SK-N-SH (cell line): ENCODE measurements around the gene GLIS2. TPM values are rescaled to one million over a fixed set of nuclear protein-coding genes. Genes with fewer than 3 reads are reported as not detected.

Experiments used
- CTCF ChIA-PET: fragments of 300-600, 350-600 bp; formaldehyde crosslinking; extraction: SDS; loops from one replicate; lab custom pipeline; 2021; lab: Yijun Ruan, JAX
- POLR2A ChIA-PET: fragments of 350-600 bp; sonication (Branson Sonifier 250); formaldehyde crosslinking; extraction: SDS; loops from one replicate; lab custom pipeline; 2020; ENCODE audit warnings: antibody characterized with exemption, inconsistent platforms; lab: Yijun Ruan, JAX
- DNase-seq: peaks from one replicate; pipeline ENCODE4 v3.0.0; 2012
- H2AFZ ChIP-seq: fragments of 200-600 bp; sonication (generic); 2 replicates; pipeline ENCODE4 v1.8.1; 2016; ENCODE audit warnings: antibody characterized with exemption, mild to moderate bottlenecking, low read depth
- H3F3A ChIP-seq: fragments of 200-600 bp; sonication (generic); replicated peaks from 2 replicates; pipeline ENCODE3; 2016; ENCODE audit warnings: antibody characterized with exemption, mild to moderate bottlenecking; ENCODE audit not compliant: insufficient read depth
- H3K27ac ChIP-seq, 2 experiments: fragments of 200-500 bp in 1 of 2; fragments of 200-600 bp in 1 of 2; sonication (Bioruptor generic) in 1 of 2; sonication (generic), shearing (Covaris generic) in 1 of 2; 2 replicates each; pipeline versions ENCODE4 v1.5.1 to v1.6.1; 2014 to 2016; ENCODE audit warnings: low read depth in 2 of 2, inconsistent platforms in 1 of 2, low read length in 1 of 2, mild to moderate bottlenecking in 1 of 2, mixed read lengths in 1 of 2
- H3K27me3 ChIP-seq: fragments of 200-600 bp; sonication (generic), shearing (Covaris generic); 2 replicates; pipeline ENCODE4 v1.6.1; 2016; ENCODE audit warnings: mixed run types; ENCODE audit not compliant: insufficient read depth
- H3K36me3 ChIP-seq, 2 experiments: fragments of 200-500 bp in 1 of 2; fragments of 200-600 bp in 1 of 2; sonication (Bioruptor generic) in 1 of 2; sonication (generic) in 1 of 2; replicated peaks in 1 of 2; 2 replicates each; pipeline versions ENCODE3 to v1.5.1; 2014 to 2016; ENCODE audit warnings: low read length in 1 of 2, mild to moderate bottlenecking in 1 of 2; ENCODE audit not compliant: insufficient read depth in 2 of 2, control insufficient read depth in 1 of 2
- H3K4me1 ChIP-seq, 2 experiments: fragments of 200-500 bp in 1 of 2; fragments of 200-600 bp in 1 of 2; sonication (Bioruptor generic) in 1 of 2; sonication (generic), shearing (Covaris generic) in 1 of 2; 2 replicates each; pipeline versions ENCODE4 v1.5.1 to v1.6.1; 2014 to 2016; ENCODE audit warnings: low read depth in 1 of 2, low read length in 1 of 2, mixed run types in 1 of 2; ENCODE audit not compliant: insufficient read depth in 2 of 2, control insufficient read depth in 1 of 2
- H3K4me2 ChIP-seq: fragments of 200-600 bp; sonication (generic), shearing (Covaris generic); 2 replicates; pipeline ENCODE4 v1.6.1; 2017; ENCODE audit warnings: mixed run types
- H3K4me3 ChIP-seq, 2 experiments: fragments of 200-500 bp in 1 of 2; fragments of 200-600 bp in 1 of 2; sonication (Bioruptor generic) in 1 of 2; sonication (generic), shearing (Covaris generic) in 1 of 2; 2 replicates each; pipeline versions ENCODE4 v1.5.1 to v1.8.1; 2014 to 2016; ENCODE audit warnings: low read depth in 2 of 2, inconsistent platforms in 1 of 2, low read length in 1 of 2, mild to moderate bottlenecking in 1 of 2, mixed read lengths in 1 of 2, moderate library complexity in 1 of 2
- H3K79me2 ChIP-seq: fragments of 200-600 bp; sonication (generic); 2 replicates; pipeline ENCODE4 v1.8.1; 2017; ENCODE audit warnings: mild to moderate bottlenecking; ENCODE audit not compliant: insufficient read depth
- H3K9ac ChIP-seq: fragments of 200-600 bp; sonication (generic); 2 replicates; pipeline ENCODE4 v1.6.1; 2017; ENCODE audit warnings: mixed run types
- H3K9me2 ChIP-seq: fragments of 200-600 bp; sonication (generic); 2 replicates; pipeline ENCODE4 v1.6.1; 2017; ENCODE audit warnings: mixed run types
- H3K9me3 ChIP-seq: fragments of 200-600 bp; sonication (generic); 2 replicates; pipeline ENCODE4 v1.6.1; 2017; ENCODE audit warnings: mixed run types, mild to moderate bottlenecking, moderate library complexity
- H4K20me1 ChIP-seq: fragments of 200-600 bp; sonication (generic); 2 replicates; pipeline ENCODE4 v1.6.1; 2017; ENCODE audit warnings: mild to moderate bottlenecking, mixed run types; ENCODE audit not compliant: insufficient read depth
- CHD2 ChIP-seq: fragments of 150-350 bp; IDR thresholded peaks from 2 replicates; pipeline ENCODE4 v1.6.1; 2018; ENCODE audit warnings: low read length; ENCODE audit not compliant: partially characterized antibody
- FOSL2 ChIP-seq: IDR thresholded peaks from 2 replicates; pipeline ENCODE4 v1.4.0; 2012; ENCODE audit warnings: low read depth, mild to moderate bottlenecking, moderate library complexity, borderline replicate concordance
- FOXJ3 ChIP-seq: sonication (generic); formaldehyde crosslinking; IDR thresholded peaks from 2 replicates; pipeline ENCODE4 v1.5.1; 2020; ENCODE audit warnings: mild to moderate bottlenecking, missing genetic modification reagents
- JUND ChIP-seq: IDR thresholded peaks from 2 replicates; pipeline ENCODE4 v1.4.0; 2012
- RCOR1 ChIP-seq: fragments of 150-350 bp; IDR thresholded peaks from 2 replicates; pipeline ENCODE4 v1.6.1; 2017; ENCODE audit warnings: antibody characterized with exemption, low read length
- REST ChIP-seq: IDR thresholded peaks from 2 replicates; pipeline ENCODE4 v1.6.1; 2012; ENCODE audit warnings: mild to moderate bottlenecking, low read depth, low read length, moderate library complexity
- RXRA ChIP-seq: IDR thresholded peaks from 2 replicates; pipeline ENCODE4 v1.4.0; 2012; ENCODE audit warnings: low read depth, mild to moderate bottlenecking, borderline replicate concordance
- TAF1 ChIP-seq: IDR thresholded peaks from 2 replicates; pipeline ENCODE4 v1.6.1; 2012; ENCODE audit warnings: low read depth, mild to moderate bottlenecking, low read length, moderate library complexity, borderline replicate concordance
- TEAD4 ChIP-seq: IDR thresholded peaks from 2 replicates; pipeline ENCODE4 v1.4.0; 2012; ENCODE audit warnings: mild to moderate bottlenecking, borderline replicate concordance; ENCODE audit not compliant: insufficient read depth
- USF1 ChIP-seq: IDR thresholded peaks from 2 replicates; pipeline ENCODE4 v1.4.0; 2012; ENCODE audit warnings: low read depth, borderline replicate concordance
- WGBS: methylation state at CpG from one replicate; pipeline ENCODE4 v1.1.6; 2017; ENCODE audit warnings: low lambda C conversion rate; 5-methylcytosine and 5-hydroxymethylcytosine counted together
- polyA plus RNA-seq, 3 experiments: library from polyadenylated mRNA; depleted of rRNA; stranded (reverse); fragments of >200 nt; gene quantifications; 2 replicates each; pipeline ENCODE4 v1.2.3, GENCODE V29; 2012
- TF ChIP-seq, protein P1 (sequence below): IDR thresholded peaks from 2 replicates; pipeline ENCODE4 v1.4.0; 2012; ENCODE audit warnings: low read depth

GLIS2 gene
- polyA plus RNA-seq, 1 of the 3 experiments (the other 2 are of a cell fraction): 6.5 TPM

GRCh38 chr16:4336701-4337539, 21.1 kb downstream of the GLIS2 start:
- Histone ChIP-seq H3K9me3 (no peaks in the 10 kb centered on the region), H3K4me2 (no peak overlapping the region), H3K4me3 (no peak overlapping the region), H4K20me1 (0 out of 2 replicates have a peak, but pooled peaks cover 3% of the 10 kb centered on the region), H3K9me2 (no peaks in the 10 kb centered on the region), H3K9ac (no peak overlapping the region), H3K27ac (no peak overlapping the region), H3K36me3 (peaks cover 3 to 58% of the 10 kb centered on the region in 2 experiments), H3K27me3 (no peaks in the 10 kb centered on the region), H2AFZ (no peak overlapping the region), H3K4me1 (peaks cover 0 to 19% of the 10 kb centered on the region in 2 experiments; a peak in 1 of 4 replicates), H3K79me2 (peaks cover 21% of the 10 kb centered on the region), H3F3A (peaks cover 3% of the 10 kb centered on the region)
- 98% methylated on average over 20 of the region's 41 CpGs for WGBS
- POLR2A ChIA-PET: interaction anchor here (0.8 kb wide), 1 partner anchor 83 kb away, joined by 3 read pairs; no protein-coding TSS in a partner anchor
- no peak for DNase-seq
- CTCF ChIA-PET: interaction anchor here (0.9 to 10.6 kb wide), 9 partner anchors 7 to 354 kb away, joined by 3 to 153 read pairs (median 5); partner anchors contain the start of gene GLIS2
- TF ChIP-seq FOSL2 (no peak), TAF1 (no peak), RXRA (no peak), USF1 (no peak), CHD2 (no peak), TEAD4 (no peak), JUND (no peak), RCOR1 (no peak), REST (no peak), FOXJ3 (CRISPR knock-in tag) (no peak)
- TF ChIP-seq, protein P1, sequence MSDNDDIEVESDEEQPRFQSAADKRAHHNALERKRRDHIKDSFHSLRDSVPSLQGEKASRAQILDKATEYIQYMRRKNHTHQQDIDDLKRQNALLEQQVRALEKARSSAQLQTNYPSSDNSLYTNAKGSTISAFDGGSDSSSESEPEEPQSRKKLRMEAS: no peak
